ENCODE results near the gene COL27A1. TPM values are rescaled to one million over a fixed set of nuclear protein-coding genes. Genes with fewer than 3 reads are reported as not detected.

Gene COL27A1
- total RNA-seq, 1 donor from 2014 or later: 0.33 TPM

DNA sequence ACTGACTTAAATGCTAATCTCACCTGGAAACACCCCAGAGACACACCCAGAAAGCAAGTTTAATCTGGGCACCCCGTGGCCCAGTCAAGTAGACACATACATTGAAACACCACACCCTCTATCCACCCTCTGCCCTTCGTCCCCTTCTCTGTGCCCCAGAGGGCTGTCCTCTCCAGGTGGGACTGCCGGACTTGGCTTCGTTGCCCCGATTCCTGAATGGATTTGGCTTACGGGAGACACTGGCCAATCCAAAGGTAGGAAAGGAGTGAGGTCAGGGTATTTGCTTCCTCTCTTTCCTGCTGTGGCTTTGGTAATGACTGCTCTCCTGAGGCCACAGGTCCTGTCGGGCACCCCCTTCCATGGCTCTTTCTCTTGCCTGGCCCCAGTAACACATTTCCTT, 25.2 kb upstream of the COL27A1 start:
- no peak overlapping the region for H3K27ac Mint-ChIP-seq
- intact Hi-C loops (cut with micrococcal nuclease): no loop called here
- H3K36me3 Mint-ChIP-seq (ENCODE audit: low read depth): no peaks in the 10 kb centered on the region
- peaks cover 9% of the 10 kb centered on the region for H3K9me3 Mint-ChIP-seq
- CTCF ChIA-PET: no interaction called here
- no peak overlapping the region for H3K4me3 Mint-ChIP-seq
- POLR2A ChIA-PET: no interaction called here
- TF ChIP-seq CTCF (IDR thresholded peaks at IDR 0.05): no peak
- DNase-seq: no peak
- H3K27me3 Mint-ChIP-seq: peaks cover 19% of the 10 kb centered on the region
- H3K4me1 Mint-ChIP-seq: no peaks in the 10 kb centered on the region
- no peak for ATAC-seq (ENCODE audit: low read depth)

DNA sequence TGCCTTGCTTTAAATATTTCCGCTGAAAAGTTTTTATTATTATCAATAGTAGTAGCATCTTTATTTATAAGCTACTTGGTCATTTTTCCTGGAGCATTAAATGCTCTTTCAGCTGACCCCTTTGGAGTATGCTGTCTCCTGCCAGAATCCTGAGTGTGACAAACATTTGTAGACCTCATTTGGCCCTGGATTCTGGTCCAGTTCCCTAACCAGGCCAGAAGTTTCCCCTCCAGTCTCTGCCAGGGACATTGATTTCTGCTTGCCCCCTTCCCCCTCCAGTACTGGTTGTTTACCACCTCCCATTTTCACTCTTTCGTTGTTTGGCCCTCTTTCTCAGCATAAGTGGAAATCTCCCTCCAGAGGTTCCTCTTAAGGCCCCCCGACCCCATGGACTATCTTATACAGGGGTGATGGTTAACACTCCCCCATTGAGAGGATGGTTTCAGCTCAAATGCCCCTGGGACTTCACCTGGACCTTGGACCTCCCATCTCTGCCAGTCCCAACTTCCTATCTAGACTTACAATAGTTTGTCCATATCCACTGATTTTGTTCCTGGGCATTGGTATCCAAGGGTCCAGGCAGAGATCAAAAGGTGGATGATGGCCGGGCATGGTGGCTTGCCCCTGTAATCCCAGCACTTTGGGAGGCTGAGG, 24.6 kb upstream of the COL27A1 start:
- Mint-ChIP-seq H3K4me3 (no peak overlapping the region), H3K9me3 (peaks cover 9% of the 10 kb centered on the region), H3K27ac (no peak overlapping the region), H3K4me1 (no peaks in the 10 kb centered on the region), H3K27me3 (peaks cover 19% of the 10 kb centered on the region), H3K36me3 (ENCODE audit: low read depth) (no peaks in the 10 kb centered on the region)
- POLR2A ChIA-PET: no interaction called here
- ATAC-seq (ENCODE audit: low read depth): no peak
- CTCF ChIA-PET: no interaction called here
- TF ChIP-seq CTCF (IDR thresholded peaks at IDR 0.05): no peak
- no peak for DNase-seq
- intact Hi-C loops (cut with micrococcal nuclease): no loop called here

DNA sequence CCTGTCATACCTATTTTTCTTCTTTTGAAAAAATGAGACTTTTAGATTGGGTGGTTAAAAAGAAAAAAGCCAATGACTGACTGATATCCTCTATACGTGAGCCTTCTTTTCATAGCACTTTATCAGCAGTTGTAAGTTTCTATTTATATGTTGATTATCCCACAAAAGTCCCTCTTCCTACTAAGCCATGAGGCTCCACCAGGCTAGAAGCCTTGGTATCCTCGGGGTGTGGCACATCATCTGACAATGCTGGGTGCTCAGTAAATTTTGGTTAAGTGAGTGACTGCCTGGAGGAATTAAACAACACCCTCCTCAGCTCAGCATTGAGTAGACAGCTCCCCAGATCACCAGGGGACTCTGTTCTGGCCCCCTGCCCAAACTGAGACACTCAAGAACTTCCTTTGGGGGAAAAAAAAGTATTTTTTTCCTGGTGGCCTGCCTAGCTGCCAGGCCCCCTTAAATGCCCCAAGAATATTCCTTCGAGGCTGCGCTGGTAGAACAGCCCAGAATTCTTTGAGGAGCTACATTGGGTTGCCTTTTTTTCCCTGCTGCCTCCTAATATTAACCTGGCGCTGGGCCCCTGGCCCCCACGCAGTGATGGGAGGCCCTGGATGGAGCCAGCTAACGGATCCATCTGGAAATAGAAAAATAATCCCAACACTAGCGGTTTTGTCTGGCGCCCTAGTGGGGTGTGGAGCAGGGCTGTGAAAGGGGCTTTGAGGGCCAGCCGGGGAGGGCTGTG, 23.4 kb upstream of the COL27A1 start:
- Mint-ChIP-seq H3K36me3 (ENCODE audit: low read depth) (no peaks in the 10 kb centered on the region), H3K4me1 (no peaks in the 10 kb centered on the region), H3K9me3 (peaks cover 9% of the 10 kb centered on the region), H3K27ac (no peak overlapping the region), H3K27me3 (peaks cover 16% of the 10 kb centered on the region), H3K4me3 (no peak overlapping the region)
- ChIA-PET CTCF (no interaction called here), POLR2A (no interaction called here)
- no peak for DNase-seq
- no peak for ATAC-seq (ENCODE audit: low read depth)
- no peak for TF ChIP-seq CTCF (IDR thresholded peaks at IDR 0.05)
- intact Hi-C loops (cut with micrococcal nuclease): no loop called here

- Mint-ChIP-seq H3K36me3 (ENCODE audit: low read depth) (no peaks in the 10 kb centered on the region), H3K9me3 (peaks cover 5% of the 10 kb centered on the region), H3K4me3 (no peak overlapping the region), H3K27ac (no peak overlapping the region), H3K4me1 (no peaks in the 10 kb centered on the region), H3K27me3 (peaks cover 14% of the 10 kb centered on the region)
- ATAC-seq (ENCODE audit: low read depth) (no peak), DNase-seq (no peak)
- POLR2A ChIA-PET: no interaction called here
- no peak for TF ChIP-seq CTCF (IDR thresholded peaks at IDR 0.05)
- intact Hi-C loops (cut with micrococcal nuclease): no loop called here
- CTCF ChIA-PET: no interaction called here
Measured at GRCh38 chr9:114132550-114132918, 22.8 kb upstream of the COL27A1 start.

DNA sequence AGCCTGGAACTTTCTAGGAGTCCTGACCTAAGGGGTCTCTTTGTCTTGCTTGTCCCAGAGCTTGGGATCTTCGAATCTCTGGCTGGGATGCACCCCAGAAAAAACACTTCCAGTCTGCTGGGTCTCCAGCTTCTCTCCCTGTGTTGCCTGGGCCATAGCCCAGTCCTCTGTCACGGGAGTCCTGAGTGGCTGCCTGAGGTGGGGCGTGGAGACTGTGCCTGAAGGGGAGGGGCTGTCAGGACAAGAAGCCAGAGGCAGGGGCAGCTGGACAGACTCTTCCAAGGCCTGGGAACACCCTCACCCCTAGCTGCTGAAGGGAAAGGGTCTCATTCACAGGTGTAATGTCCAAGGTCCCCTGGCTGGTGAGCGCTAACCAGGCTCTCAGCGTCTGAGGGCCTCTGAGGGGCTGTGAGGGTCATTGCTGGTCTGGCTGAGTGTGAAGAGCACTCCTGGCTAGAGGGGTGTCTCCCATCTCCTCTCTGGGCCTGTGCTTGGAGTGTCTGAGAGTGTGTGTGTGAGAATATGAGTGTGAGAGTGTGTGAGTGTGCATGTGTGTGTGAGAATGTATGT, 20.4 kb upstream of the COL27A1 start:
- no peaks in the 10 kb centered on the region for H3K36me3 Mint-ChIP-seq (ENCODE audit: low read depth)
- TF ChIP-seq CTCF (IDR thresholded peaks at IDR 0.05): no peak
- intact Hi-C loops (cut with micrococcal nuclease): no loop called here
- H3K4me3 Mint-ChIP-seq: no peak overlapping the region
- no peak for ATAC-seq (ENCODE audit: low read depth)
- POLR2A ChIA-PET: no interaction called here
- CTCF ChIA-PET: no interaction called here
- H3K27me3 Mint-ChIP-seq: peaks cover 6% of the 10 kb centered on the region
- no peak for DNase-seq
- H3K27ac Mint-ChIP-seq: no peak overlapping the region
- H3K4me1 Mint-ChIP-seq: no peaks in the 10 kb centered on the region
- no peaks in the 10 kb centered on the region for H3K9me3 Mint-ChIP-seq

All from activated B cell treated with CpG ODN at 0.5 μM for 24 hours (primary cell).